HL-60 (cell line): ENCODE data around the gene SEMA3B.

ENCODE experiments used
- POLR2AphosphoS5 ChIP-seq: IDR thresholded peaks from 2 replicates; pipeline ENCODE4 v1.6.1; 2012; ENCODE audit warnings: low read depth
- TF ChIP-seq, protein P1 (sequence below): IDR thresholded peaks from one replicate; pipeline ENCODE4 v1.5.1; 2011; ENCODE audit warnings: low read length, control low read depth, inconsistent platforms; ENCODE audit not compliant: insufficient read depth

DNA sequence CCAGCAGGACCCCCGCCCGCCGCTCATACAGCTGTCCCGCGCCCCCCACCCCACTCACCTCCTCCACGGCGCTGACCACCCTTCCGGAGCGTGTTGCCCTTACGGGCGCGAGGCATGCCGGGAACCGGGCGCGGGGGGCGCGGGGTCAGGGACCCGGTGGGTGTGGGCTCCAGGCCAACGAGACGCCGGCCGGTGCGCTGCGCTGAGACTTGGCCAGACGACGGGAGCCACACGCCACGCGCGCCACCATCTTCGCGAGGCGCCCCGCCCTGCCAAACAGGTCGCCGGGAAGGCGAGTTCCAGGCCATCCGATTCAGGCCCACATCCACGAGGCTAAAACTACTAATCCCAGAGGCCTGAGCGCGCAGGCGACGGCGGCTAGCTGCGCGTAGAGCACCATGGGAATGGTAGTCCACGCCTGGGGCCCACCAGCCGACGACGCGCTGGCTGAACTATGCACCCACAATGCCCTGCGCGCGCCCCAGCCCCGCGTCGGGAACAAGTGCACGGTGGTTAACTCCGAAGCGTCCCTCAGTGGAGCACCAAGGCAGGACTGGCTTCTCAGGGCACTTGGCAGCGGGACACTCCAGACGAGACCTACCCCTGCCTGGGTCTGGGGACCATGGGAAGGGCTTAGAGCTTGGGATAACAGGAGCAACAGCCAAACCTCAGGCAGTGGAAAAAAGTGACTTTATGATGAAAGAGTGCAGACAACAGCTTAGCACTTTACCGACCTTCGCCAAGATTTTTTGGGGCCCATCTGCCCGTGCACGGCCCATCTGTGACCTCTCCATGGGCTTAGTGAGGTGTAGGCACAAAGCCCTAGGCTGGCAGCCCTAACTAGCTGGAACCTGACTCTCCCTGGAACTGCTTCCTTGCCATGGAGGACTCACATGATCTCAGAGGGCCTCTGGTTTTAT lies 23.5 kb downstream of the SEMA3B start, which contains the start of gene IFRD2:
- TF ChIP-seq, protein P1, sequence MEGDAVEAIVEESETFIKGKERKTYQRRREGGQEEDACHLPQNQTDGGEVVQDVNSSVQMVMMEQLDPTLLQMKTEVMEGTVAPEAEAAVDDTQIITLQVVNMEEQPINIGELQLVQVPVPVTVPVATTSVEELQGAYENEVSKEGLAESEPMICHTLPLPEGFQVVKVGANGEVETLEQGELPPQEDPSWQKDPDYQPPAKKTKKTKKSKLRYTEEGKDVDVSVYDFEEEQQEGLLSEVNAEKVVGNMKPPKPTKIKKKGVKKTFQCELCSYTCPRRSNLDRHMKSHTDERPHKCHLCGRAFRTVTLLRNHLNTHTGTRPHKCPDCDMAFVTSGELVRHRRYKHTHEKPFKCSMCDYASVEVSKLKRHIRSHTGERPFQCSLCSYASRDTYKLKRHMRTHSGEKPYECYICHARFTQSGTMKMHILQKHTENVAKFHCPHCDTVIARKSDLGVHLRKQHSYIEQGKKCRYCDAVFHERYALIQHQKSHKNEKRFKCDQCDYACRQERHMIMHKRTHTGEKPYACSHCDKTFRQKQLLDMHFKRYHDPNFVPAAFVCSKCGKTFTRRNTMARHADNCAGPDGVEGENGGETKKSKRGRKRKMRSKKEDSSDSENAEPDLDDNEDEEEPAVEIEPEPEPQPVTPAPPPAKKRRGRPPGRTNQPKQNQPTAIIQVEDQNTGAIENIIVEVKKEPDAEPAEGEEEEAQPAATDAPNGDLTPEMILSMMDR, result no peak
- peak; percentile 88 for TF ChIP-seq POLR2AphosphoS5
